Measurements from ENCODE around the gene MMP21. TPM values are rescaled to one million over a fixed set of nuclear protein-coding genes. Genes with fewer than 3 reads are reported as not detected.

The MMP21 gene
- total and polyA plus RNA-seq, 10 of the 15 experiments (the other 5 are each of a cell fraction or from before 2014, with no cell fraction given), result 0.08 to 0.24 TPM; not detected in 8

DNA sequence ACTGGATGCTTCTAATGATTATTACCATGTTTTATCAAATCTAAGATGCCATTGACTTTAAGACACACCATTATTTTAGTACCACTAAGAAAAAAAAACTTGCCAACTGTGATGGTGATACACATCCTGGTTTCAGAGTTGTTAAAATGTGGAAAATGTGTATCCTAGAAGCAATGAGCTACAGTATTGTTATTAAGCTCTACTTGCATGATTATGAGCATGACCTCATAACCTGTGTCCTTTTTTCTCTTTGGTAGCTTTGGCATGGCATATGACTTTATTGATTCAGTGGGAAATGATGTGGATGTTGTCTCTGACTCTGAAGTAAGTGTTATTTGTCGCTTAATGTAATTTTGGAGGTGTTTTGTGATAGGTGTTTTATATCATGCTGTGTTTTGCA, 52.8 kb downstream of the MMP21 start:
- intact Hi-C loops (cut with micrococcal nuclease; ENCODE audit: unreplicated experiment), result no loop called here
- DNase-seq (ENCODE audit: low read depth, low spot score) (no peak), FAIRE-seq (no peak), ATAC-seq (no peak)
- POLR2A ChIA-PET, result no interaction called here
- in situ Hi-C loops (cut with MboI), result no loop called here
- 100% methylated on average over 1 of the region's 1 CpG for WGBS (ENCODE audit: insufficient coverage, insufficient replicate concordance, low lambda C conversion rate, missing lambda C conversion rate)
- H3K4me1 ChIP-seq (ENCODE audit: control insufficient read depth, insufficient read depth, low read length), result peaks cover 3% of the 10 kb centered on the region; the same call in 1 of the 2 replicates
- 0 out of 2 replicates have a peak overlapping the region, but pooled peaks have one; percentile 4 for H3K4me3 ChIP-seq
- H3K27ac ChIP-seq (ENCODE audit: control insufficient read depth, insufficient read depth), result no peak overlapping the region
- H2AFZ ChIP-seq (ENCODE audit: control insufficient read depth, low read depth, low read length), result no peak overlapping the region
- H3K9ac ChIP-seq (ENCODE audit: control insufficient read depth, insufficient read depth, low read length), result no peak overlapping the region
- no TSS peak for BruUV-seq (replicated peaks)
- RAD21 ChIA-PET (ENCODE audit: unreplicated experiment), result no interaction called here
- no peaks in the 10 kb centered on the region for H3K27me3 ChIP-seq (replicated peaks in 1 of 2; ENCODE audit: control insufficient read depth in 2 of 2, insufficient read depth in 2 of 2, low read length in 1 of 2)
- peaks cover 4 to 19% of the 10 kb centered on the region in 2 experiments; a peak in 3 of 4 replicates for H3K36me3 ChIP-seq (ENCODE audit: control insufficient read depth in 2 of 2, insufficient read depth in 2 of 2, low read length in 1 of 2)
- no peaks in the 10 kb centered on the region for H3K9me3 ChIP-seq (replicated peaks; ENCODE audit: control insufficient read depth, insufficient read depth, low read length)
- no peak overlapping the region for H3K4me2 ChIP-seq (ENCODE audit: control insufficient read depth, insufficient read depth)
- SMC1A ChIA-PET (ENCODE audit: uncharacterized antibody, unreplicated experiment), result interaction anchor here (0.9 to 1.3 kb wide), 4 partner anchors 9 to 90 kb away, joined by 3 to 4 read pairs (median 3); no protein-coding TSS in a partner anchor
- CTCF ChIA-PET, result interaction anchor here (1.0 to 2.0 kb wide), 2 partner anchors 8 to 675 kb away, joined by 3 to 4 read pairs; no protein-coding TSS in a partner anchor
- H3K79me2 ChIP-seq (ENCODE audit: control insufficient read depth, insufficient read depth, low read length), result peaks cover 32% of the 10 kb centered on the region
- no peaks in the 10 kb centered on the region for H4K20me1 ChIP-seq (ENCODE audit: control insufficient read depth, insufficient read depth)
- TF ChIP-seq NRF1 (conservative IDR thresholded peaks at IDR 0.05; ENCODE audit: low read depth, low read length) (no peak), HCFC1 (IDR thresholded peaks at IDR 0.05; ENCODE audit: low read length) (no peak), PAX5 (IDR thresholded peaks at IDR 0.05; ENCODE audit: borderline replicate concordance, low read depth, low read length) (no peak), SMARCA5 (IDR thresholded peaks at IDR 0.05) (no peak), ESRRA (IDR thresholded peaks at IDR 0.05; ENCODE audit: low read length) (no peak), RELA (IDR thresholded peaks at IDR 0.05; ENCODE audit: borderline replicate concordance, partially characterized antibody) (no peak), EGR1 (IDR thresholded peaks at IDR 0.05; ENCODE audit: borderline replicate concordance in 1 of 2, low read depth in 2 of 2, low read length in 2 of 2) (no peak), TCF7 (IDR thresholded peaks at IDR 0.05; ENCODE audit: borderline replicate concordance) (no peak), E4F1 (IDR thresholded peaks at IDR 0.05; ENCODE audit: borderline replicate concordance, partially characterized antibody) (no peak)
- TF ChIP-seq, protein P1, sequence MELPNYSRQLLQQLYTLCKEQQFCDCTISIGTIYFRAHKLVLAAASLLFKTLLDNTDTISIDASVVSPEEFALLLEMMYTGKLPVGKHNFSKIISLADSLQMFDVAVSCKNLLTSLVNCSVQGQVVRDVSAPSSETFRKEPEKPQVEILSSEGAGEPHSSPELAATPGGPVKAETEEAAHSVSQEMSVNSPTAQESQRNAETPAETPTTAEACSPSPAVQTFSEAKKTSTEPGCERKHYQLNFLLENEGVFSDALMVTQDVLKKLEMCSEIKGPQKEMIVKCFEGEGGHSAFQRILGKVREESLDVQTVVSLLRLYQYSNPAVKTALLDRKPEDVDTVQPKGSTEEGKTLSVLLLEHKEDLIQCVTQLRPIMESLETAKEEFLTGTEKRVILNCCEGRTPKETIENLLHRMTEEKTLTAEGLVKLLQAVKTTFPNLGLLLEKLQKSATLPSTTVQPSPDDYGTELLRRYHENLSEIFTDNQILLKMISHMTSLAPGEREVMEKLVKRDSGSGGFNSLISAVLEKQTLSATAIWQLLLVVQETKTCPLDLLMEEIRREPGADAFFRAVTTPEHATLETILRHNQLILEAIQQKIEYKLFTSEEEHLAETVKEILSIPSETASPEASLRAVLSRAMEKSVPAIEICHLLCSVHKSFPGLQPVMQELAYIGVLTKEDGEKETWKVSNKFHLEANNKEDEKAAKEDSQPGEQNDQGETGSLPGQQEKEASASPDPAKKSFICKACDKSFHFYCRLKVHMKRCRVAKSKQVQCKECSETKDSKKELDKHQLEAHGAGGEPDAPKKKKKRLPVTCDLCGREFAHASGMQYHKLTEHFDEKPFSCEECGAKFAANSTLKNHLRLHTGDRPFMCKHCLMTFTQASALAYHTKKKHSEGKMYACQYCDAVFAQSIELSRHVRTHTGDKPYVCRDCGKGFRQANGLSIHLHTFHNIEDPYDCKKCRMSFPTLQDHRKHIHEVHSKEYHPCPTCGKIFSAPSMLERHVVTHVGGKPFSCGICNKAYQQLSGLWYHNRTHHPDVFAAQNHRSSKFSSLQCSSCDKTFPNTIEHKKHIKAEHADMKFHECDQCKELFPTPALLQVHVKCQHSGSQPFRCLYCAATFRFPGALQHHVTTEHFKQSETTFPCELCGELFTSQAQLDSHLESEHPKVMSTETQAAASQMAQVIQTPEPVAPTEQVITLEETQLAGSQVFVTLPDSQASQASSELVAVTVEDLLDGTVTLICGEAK (IDR thresholded peaks at IDR 0.05; ENCODE audit: borderline replicate concordance), result no peak
- TF ChIP-seq, protein P2, sequence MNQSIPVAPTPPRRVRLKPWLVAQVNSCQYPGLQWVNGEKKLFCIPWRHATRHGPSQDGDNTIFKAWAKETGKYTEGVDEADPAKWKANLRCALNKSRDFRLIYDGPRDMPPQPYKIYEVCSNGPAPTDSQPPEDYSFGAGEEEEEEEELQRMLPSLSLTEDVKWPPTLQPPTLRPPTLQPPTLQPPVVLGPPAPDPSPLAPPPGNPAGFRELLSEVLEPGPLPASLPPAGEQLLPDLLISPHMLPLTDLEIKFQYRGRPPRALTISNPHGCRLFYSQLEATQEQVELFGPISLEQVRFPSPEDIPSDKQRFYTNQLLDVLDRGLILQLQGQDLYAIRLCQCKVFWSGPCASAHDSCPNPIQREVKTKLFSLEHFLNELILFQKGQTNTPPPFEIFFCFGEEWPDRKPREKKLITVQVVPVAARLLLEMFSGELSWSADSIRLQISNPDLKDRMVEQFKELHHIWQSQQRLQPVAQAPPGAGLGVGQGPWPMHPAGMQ (IDR thresholded peaks at IDR 0.05; ENCODE audit: borderline replicate concordance), result no peak
- TF ChIP-seq, protein P3, sequence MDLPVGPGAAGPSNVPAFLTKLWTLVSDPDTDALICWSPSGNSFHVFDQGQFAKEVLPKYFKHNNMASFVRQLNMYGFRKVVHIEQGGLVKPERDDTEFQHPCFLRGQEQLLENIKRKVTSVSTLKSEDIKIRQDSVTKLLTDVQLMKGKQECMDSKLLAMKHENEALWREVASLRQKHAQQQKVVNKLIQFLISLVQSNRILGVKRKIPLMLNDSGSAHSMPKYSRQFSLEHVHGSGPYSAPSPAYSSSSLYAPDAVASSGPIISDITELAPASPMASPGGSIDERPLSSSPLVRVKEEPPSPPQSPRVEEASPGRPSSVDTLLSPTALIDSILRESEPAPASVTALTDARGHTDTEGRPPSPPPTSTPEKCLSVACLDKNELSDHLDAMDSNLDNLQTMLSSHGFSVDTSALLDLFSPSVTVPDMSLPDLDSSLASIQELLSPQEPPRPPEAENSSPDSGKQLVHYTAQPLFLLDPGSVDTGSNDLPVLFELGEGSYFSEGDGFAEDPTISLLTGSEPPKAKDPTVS (IDR thresholded peaks at IDR 0.05; ENCODE audit: low read depth, low read length), result no peak
